GM18861 (cell line): ENCODE data around the gene CNDP2.

Experiments used
- ATAC-seq: cut with Tn5 transposase; IDR thresholded peaks from one replicate; pipeline ENCODE4 v1.9.1; 2021; ENCODE audit not compliant: unreplicated experiment

The CNDP2 gene

GRCh38 chr18:74495581-74496507 is at the start of gene CNDP2:
CNDP2 (plus strand) TSS chr18:74496363; CDS start chr18:74499974, 3,611 bp downstream.
- ATAC-seq, result peak; percentile 64

- no peak for ATAC-seq
These were observed 49.3 kb upstream of the CNDP2 start for GRCh38 chr18:74446631-74447403.

- no peak for ATAC-seq
These were observed 48.6 kb upstream of the CNDP2 start for GRCh38 chr18:74447404-74448152.

GRCh38 chr18:74450626-74451025 is 45.5 kb upstream of the CNDP2 start:
- ATAC-seq, result no peak

- ATAC-seq, result no peak
These were observed 45.0 kb upstream of the CNDP2 start for GRCh38 chr18:74451148-74451547.

GRCh38 chr18:74453016-74453566 is 43.1 kb upstream of the CNDP2 start:
- ATAC-seq, result no peak

- no peak for ATAC-seq
These were observed 42.4 kb upstream of the CNDP2 start for GRCh38 chr18:74453642-74454198.

- ATAC-seq, result no peak
These were observed 41.8 kb upstream of the CNDP2 start for GRCh38 chr18:74454279-74454751.

GRCh38 chr18:74455386-74455785 is 40.8 kb upstream of the CNDP2 start:
- ATAC-seq, result no peak

GRCh38 chr18:74456017-74456348 is 40.2 kb upstream of the CNDP2 start:
- no peak for ATAC-seq

GRCh38 chr18:74456349-74457042 is 39.7 kb upstream of the CNDP2 start:
- ATAC-seq, result no peak

- ATAC-seq, result no peak
These were observed 39.0 kb upstream of the CNDP2 start, which contains the start of gene DIPK1C for GRCh38 chr18:74457043-74457724. DIPK1C (minus strand) TSS chr18:74457308; CDS start chr18:74457259, 49 bp downstream.

- no peak for ATAC-seq
These were observed 38.3 kb upstream of the CNDP2 start for GRCh38 chr18:74457725-74458421.

- ATAC-seq, result no peak
These were observed 36.3 kb upstream of the CNDP2 start for GRCh38 chr18:74459889-74460288.

GRCh38 chr18:74460825-74461224 is 35.3 kb upstream of the CNDP2 start:
- no peak for ATAC-seq

GRCh38 chr18:74463254-74463653 is 32.9 kb upstream of the CNDP2 start:
- no peak for ATAC-seq

GRCh38 chr18:74463983-74464382 is 32.2 kb upstream of the CNDP2 start:
- no peak for ATAC-seq

- no peak for ATAC-seq
These were observed 30.4 kb upstream of the CNDP2 start for GRCh38 chr18:74465775-74466174.
